ENCODE measurements around the gene RANBP9. TPM values are rescaled to one million over a fixed set of nuclear protein-coding genes. Genes with fewer than 3 reads are reported as not detected.

RANBP9 gene
- total RNA-seq, 1 experiment from 2014 or later, result 73.8 TPM

GRCh38 chr6:13635948-13636658, 75.5 kb downstream of the RANBP9 start:
- no peaks in the 10 kb centered on the region for H3K9me3 ChIP-seq (ENCODE audit: insufficient read depth, low read depth)
- no peaks in the 10 kb centered on the region for H3K9me2 ChIP-seq (ENCODE audit: insufficient read depth)
- H3K4me1 ChIP-seq (replicated peaks; ENCODE audit: insufficient read depth), result no peaks in the 10 kb centered on the region
- no peak overlapping the region for H3K4me3 ChIP-seq
- no peak overlapping the region for H3K4me2 ChIP-seq
- TF ChIP-seq CTCF (conservative IDR thresholded peaks at IDR 0.05), result no peak
- no peak for TF ChIP-seq EZH2 (IDR thresholded peaks at IDR 0.05; ENCODE audit: low read depth)
- no peak overlapping the region for H3K27ac ChIP-seq
- H3F3A ChIP-seq (ENCODE audit: insufficient read depth, low read depth), result peaks cover 23% of the 10 kb centered on the region; the same call in 1 of the 2 replicates
- peaks cover 25% of the 10 kb centered on the region for H3K36me3 ChIP-seq (ENCODE audit: low read depth)
- no peaks in the 10 kb centered on the region for H4K20me1 ChIP-seq (ENCODE audit: insufficient read depth)
- no peak for DNase-seq
- H3K79me2 ChIP-seq (ENCODE audit: low read depth), result 0 out of 2 replicates have a peak, but pooled peaks cover 6% of the 10 kb centered on the region
- H2AFZ ChIP-seq, result no peak overlapping the region
- H3K27me3 ChIP-seq (ENCODE audit: insufficient read depth, low read depth), result no peaks in the 10 kb centered on the region
- POLR2A ChIA-PET (ENCODE audit: unreplicated experiment), result no interaction called here
- intact Hi-C loops (cut with micrococcal nuclease; ENCODE audit: unreplicated experiment), result loop anchor here (5.0 kb wide), 1 partner anchor 76 kb away; the partner anchor contains the start of gene RANBP9
- no TSS peak for BruUV-seq (replicated peaks)
- CTCF ChIA-PET, result interaction anchor here (0.5 to 1.1 kb wide), 3 partner anchors 11 to 159 kb away, joined by 3 to 7 read pairs (median 3); no protein-coding TSS in a partner anchor

- ChIA-PET POLR2A (ENCODE audit: unreplicated experiment) (no interaction called here), CTCF (interaction anchor here (0.7 kb wide), 1 partner anchor 738 kb away, joined by 3 read pairs; no protein-coding TSS in a partner anchor)
- no peak overlapping the region for H2AFZ ChIP-seq
- H3K4me3 ChIP-seq, result no peak overlapping the region
- no peaks in the 10 kb centered on the region for H3K27me3 ChIP-seq (ENCODE audit: insufficient read depth, low read depth)
- H3K27ac ChIP-seq, result no peak overlapping the region
- H3F3A ChIP-seq (ENCODE audit: insufficient read depth, low read depth), result peaks cover 33% of the 10 kb centered on the region; the same call in 1 of the 2 replicates
- 0 out of 2 replicates have a peak, but pooled peaks cover 6% of the 10 kb centered on the region for H4K20me1 ChIP-seq (ENCODE audit: insufficient read depth)
- H3K4me2 ChIP-seq, result no peak overlapping the region
- intact Hi-C loops (cut with micrococcal nuclease; ENCODE audit: unreplicated experiment), result no loop called here
- BruUV-seq (replicated peaks), result no TSS peak
- no peak for DNase-seq
- no peaks in the 10 kb centered on the region for H3K9me3 ChIP-seq (ENCODE audit: insufficient read depth, low read depth)
- peaks cover 21% of the 10 kb centered on the region for H3K36me3 ChIP-seq (ENCODE audit: low read depth)
- no peaks in the 10 kb centered on the region for H3K9me2 ChIP-seq (ENCODE audit: insufficient read depth)
- TF ChIP-seq CTCF (conservative IDR thresholded peaks at IDR 0.05) (no peak), EZH2 (IDR thresholded peaks at IDR 0.05; ENCODE audit: low read depth) (no peak)
- H3K79me2 ChIP-seq (ENCODE audit: low read depth), result no peaks in the 10 kb centered on the region
- H3K4me1 ChIP-seq (replicated peaks; ENCODE audit: insufficient read depth), result no peaks in the 10 kb centered on the region
Measured at GRCh38 chr6:13633343-13633742, 78.3 kb downstream of the RANBP9 start.

GRCh38 chr6:13630499-13630898, 81.1 kb downstream of the RANBP9 start:
- CTCF ChIA-PET, result interaction anchor here (0.7 kb wide), 1 partner anchor 157 kb away, joined by 4 read pairs; no protein-coding TSS in a partner anchor

More at GRCh38 chr6:13630499-13630898, 81.1 kb downstream of the RANBP9 start:
- no peaks in the 10 kb centered on the region for H3K9me2 ChIP-seq (ENCODE audit: insufficient read depth)
- H3F3A ChIP-seq (ENCODE audit: insufficient read depth, low read depth), result peaks cover 39% of the 10 kb centered on the region
- no peak overlapping the region for H3K4me3 ChIP-seq
- intact Hi-C loops (cut with micrococcal nuclease; ENCODE audit: unreplicated experiment), result no loop called here
- DNase-seq, result no peak
- POLR2A ChIA-PET (ENCODE audit: unreplicated experiment), result no interaction called here
- no peak overlapping the region for H2AFZ ChIP-seq
- no TSS peak for BruUV-seq (replicated peaks)
- TF ChIP-seq CTCF (conservative IDR thresholded peaks at IDR 0.05) (no peak), EZH2 (IDR thresholded peaks at IDR 0.05; ENCODE audit: low read depth) (no peak)
- no peaks in the 10 kb centered on the region for H3K27me3 ChIP-seq (ENCODE audit: insufficient read depth, low read depth)
- no peak overlapping the region for H3K27ac ChIP-seq
- H3K9me3 ChIP-seq (ENCODE audit: insufficient read depth, low read depth), result no peaks in the 10 kb centered on the region
- 0 out of 2 replicates have a peak, but pooled peaks cover 6% of the 10 kb centered on the region for H4K20me1 ChIP-seq (ENCODE audit: insufficient read depth)
- H3K36me3 ChIP-seq (ENCODE audit: low read depth), result peaks cover 25% of the 10 kb centered on the region; the same call in 1 of the 2 replicates
- H3K4me2 ChIP-seq, result no peak overlapping the region
- no peaks in the 10 kb centered on the region for H3K4me1 ChIP-seq (replicated peaks; ENCODE audit: insufficient read depth)
- H3K79me2 ChIP-seq (ENCODE audit: low read depth), result 0 out of 2 replicates have a peak, but pooled peaks cover 4% of the 10 kb centered on the region
